RWPE1 (cell line): Measurements from ENCODE around the gene PYDC1.

Experiments
- CTCF ChIA-PET: fragments of 350-600 bp; sonication (Branson Sonifier 250); formaldehyde crosslinking; extraction: SDS; loops from one replicate; lab custom pipeline; 2021; lab: Yijun Ruan, JAX
- POLR2A ChIA-PET: fragments of 400-600 bp; formaldehyde crosslinking; extraction: SDS; loops from one replicate; lab custom pipeline; 2020; ENCODE audit warnings: antibody characterized with exemption; ENCODE audit not compliant: low non-redundant PET; lab: Yijun Ruan, JAX
- DNase-seq: peaks from one replicate; pipeline ENCODE4 v3.0.0; 2012; ENCODE audit warnings: low spot score
- H3K27ac ChIP-seq: fragments of 450-650 bp; 2 replicates; pipeline ENCODE4 v1.5.1; 2017
- TF ChIP-seq, protein P1 (sequence below): fragments of 450-650 bp; conservative IDR thresholded peaks from 2 replicates; pipeline ENCODE4 v1.5.1; 2017; ENCODE audit warnings: low read depth, mild to moderate bottlenecking

PYDC1 gene

DNA sequence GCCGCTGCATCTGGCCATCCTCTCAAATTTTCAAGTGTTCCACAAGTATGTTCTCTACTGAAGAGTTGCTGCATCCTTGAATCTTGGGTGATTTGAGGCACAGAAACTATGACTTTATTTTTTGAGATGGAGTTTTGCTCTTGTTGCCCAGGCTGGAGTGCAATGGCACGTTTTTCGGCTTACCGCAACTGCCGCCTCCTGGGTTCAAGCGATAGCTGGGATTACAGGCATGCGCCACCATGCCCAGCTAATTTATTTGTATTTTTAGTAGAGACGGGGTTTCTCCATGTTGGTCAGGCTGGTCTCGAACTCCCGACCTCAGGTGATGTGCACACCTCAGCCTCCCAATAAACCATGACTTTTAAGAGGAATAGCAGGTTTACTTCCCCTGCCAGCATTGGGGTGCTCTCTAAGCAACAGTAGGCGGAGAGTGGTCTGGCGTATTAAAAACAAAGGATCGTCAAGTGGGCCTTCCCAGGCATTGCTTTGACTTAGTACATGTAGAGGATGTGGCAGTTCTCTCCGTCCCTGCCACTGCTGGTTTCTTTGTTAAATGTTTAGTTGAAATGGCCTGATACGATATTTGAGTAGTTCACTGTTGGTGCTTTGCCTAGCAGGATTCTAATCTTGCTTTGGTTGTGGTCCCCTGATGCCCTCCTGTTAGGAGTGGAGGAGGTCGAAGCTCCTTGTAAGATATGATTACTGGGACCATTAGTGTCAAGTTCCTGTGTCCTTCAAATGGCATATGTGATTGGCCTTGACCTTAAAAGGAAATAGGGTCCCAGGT is 23.9 kb downstream of the PYDC1 start:
- CTCF ChIA-PET = no interaction called here
- TF ChIP-seq, protein P1, sequence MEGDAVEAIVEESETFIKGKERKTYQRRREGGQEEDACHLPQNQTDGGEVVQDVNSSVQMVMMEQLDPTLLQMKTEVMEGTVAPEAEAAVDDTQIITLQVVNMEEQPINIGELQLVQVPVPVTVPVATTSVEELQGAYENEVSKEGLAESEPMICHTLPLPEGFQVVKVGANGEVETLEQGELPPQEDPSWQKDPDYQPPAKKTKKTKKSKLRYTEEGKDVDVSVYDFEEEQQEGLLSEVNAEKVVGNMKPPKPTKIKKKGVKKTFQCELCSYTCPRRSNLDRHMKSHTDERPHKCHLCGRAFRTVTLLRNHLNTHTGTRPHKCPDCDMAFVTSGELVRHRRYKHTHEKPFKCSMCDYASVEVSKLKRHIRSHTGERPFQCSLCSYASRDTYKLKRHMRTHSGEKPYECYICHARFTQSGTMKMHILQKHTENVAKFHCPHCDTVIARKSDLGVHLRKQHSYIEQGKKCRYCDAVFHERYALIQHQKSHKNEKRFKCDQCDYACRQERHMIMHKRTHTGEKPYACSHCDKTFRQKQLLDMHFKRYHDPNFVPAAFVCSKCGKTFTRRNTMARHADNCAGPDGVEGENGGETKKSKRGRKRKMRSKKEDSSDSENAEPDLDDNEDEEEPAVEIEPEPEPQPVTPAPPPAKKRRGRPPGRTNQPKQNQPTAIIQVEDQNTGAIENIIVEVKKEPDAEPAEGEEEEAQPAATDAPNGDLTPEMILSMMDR = no peak
- no peak for DNase-seq
- POLR2A ChIA-PET = no interaction called here
- peak overlapping the region; percentile 16; the same call in 1 of the 2 replicates for H3K27ac ChIP-seq

DNA sequence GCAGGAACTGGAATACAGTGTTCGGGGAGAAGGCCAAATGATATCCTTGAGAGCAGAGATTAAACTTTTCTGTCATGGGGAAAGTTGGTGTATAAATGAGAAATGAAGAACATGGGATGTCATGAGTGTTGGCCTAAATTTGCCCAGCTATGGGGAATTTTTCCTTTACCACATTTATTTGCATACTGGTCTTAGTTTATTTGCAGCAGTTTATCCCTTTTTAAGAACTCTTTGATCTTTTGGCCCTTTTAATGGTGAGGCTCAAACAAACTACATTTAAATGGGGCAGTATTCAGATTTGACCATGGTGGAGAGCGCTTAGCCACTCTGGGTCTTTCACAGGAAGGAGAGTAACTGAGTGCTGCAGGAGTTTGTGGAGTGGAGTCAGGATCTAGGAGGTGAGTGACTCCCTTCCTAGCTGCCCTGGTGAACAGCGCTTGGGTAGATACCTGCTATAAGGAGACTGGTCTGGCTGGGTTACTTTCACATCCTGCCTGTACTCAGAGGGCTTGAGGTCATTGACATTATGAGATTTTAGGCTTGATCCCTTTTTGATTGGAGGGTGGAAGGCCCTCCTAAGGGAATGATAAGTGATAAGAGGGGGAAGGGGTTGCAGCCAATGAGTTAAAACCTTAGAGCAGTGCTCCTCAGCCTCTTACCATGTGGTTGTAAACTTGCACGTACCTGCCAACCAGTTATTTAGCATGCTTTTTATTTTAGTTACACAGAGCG is 25.1 kb downstream of the PYDC1 start:
- ChIA-PET POLR2A (no interaction called here), CTCF (no interaction called here)

DNA sequence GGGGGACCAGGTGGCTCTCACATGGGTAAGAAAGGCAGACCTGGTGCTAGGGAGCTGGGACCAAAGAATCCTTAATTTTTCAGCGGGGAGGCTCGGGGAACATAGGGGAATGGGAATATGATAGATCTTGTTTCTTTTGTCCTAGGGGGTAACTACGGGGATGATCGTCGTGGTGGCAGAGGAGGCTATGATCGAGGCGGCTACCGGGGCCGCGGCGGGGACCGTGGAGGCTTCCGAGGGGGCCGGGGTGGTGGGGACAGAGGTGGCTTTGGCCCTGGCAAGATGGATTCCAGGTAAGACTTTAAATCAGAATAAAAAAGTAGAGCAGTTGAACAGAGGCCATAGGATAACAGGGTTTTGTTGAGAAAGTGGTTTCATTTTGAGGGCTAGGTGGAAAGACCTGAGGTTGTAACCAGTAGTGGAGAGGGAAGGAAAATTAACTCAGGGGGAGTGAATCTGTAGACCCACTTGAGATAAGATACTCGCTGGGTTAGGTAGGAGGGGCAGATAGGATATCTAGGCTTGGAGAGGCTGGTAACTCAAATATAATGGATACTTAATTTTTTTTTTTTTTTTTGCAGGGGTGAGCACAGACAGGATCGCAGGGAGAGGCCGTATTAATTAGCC is 26.0 kb downstream of the PYDC1 start:
- TF ChIP-seq, protein P1 = no peak
- POLR2A ChIA-PET = interaction anchor here (0.7 kb wide), 1 partner anchor 679 kb away, joined by 3 read pairs; no protein-coding TSS in a partner anchor
- no peak overlapping the region for H3K27ac ChIP-seq
- CTCF ChIA-PET = no interaction called here
- no peak for DNase-seq

More for the DNA sequence above, 25.1 kb downstream of the PYDC1 start:
- TF ChIP-seq, protein P1 = no peak
- DNase-seq = no peak
- H3K27ac ChIP-seq = no peak overlapping the region

DNA sequence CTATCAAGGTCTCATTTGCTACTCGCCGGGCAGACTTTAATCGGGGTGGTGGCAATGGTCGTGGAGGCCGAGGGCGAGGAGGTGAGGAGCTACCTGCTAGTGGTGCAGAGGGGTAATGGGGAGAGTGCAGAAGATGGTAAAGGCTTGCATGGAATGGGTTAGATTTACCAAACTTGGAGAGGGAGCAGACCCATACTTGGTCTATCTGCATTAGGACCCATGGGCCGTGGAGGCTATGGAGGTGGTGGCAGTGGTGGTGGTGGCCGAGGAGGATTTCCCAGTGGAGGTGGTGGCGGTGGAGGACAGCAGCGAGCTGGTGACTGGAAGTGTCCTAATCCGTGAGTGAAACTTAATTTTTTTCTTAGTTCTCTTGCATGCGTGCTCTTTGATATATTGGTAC is 26.9 kb downstream of the PYDC1 start:
- no peak for DNase-seq
- POLR2A ChIA-PET = interaction anchor here (0.7 kb wide), 1 partner anchor 680 kb away, joined by 3 read pairs; no protein-coding TSS in a partner anchor
- no peak overlapping the region for H3K27ac ChIP-seq
- TF ChIP-seq, protein P1 = no peak
- CTCF ChIA-PET = interaction anchor here (1.0 kb wide), 1 partner anchor 9 kb away, joined by 3 read pairs; no protein-coding TSS in a partner anchor

DNA sequence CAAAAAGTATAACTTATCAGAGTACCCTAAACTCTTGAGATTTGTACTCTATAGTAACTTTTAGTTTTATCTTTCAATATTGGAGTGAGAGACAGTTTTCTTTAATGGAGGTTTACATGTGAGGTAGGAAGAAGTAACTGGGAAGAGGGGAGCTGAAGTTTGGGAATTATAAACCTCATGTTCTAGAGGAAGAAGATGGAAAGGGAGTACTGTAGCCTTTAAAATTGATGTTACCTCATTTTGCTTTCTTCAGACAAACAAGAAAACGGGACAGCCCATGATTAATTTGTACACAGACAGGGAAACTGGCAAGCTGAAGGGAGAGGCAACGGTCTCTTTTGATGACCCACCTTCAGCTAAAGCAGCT is 27.5 kb downstream of the PYDC1 start:
- CTCF ChIA-PET = interaction anchor here (1.0 kb wide), 1 partner anchor 9 kb away, joined by 3 read pairs; no protein-coding TSS in a partner anchor
- TF ChIP-seq, protein P1 = no peak
- no peak for DNase-seq
- POLR2A ChIA-PET = no interaction called here
- no peak overlapping the region for H3K27ac ChIP-seq
